GM19452 (cell line): ENCODE data around the gene ZBTB18.
"Not testable (repeated sequence)": the region's sequence is repeated elsewhere in the genome, so short reads cannot be mapped to it uniquely, and the experiment has no call there.

Source experiments
- ATAC-seq: cut with Tn5 transposase; IDR thresholded peaks from one replicate; pipeline ENCODE4 v1.9.1; 2021; ENCODE audit not compliant: unreplicated experiment

ZBTB18 gene

DNA sequence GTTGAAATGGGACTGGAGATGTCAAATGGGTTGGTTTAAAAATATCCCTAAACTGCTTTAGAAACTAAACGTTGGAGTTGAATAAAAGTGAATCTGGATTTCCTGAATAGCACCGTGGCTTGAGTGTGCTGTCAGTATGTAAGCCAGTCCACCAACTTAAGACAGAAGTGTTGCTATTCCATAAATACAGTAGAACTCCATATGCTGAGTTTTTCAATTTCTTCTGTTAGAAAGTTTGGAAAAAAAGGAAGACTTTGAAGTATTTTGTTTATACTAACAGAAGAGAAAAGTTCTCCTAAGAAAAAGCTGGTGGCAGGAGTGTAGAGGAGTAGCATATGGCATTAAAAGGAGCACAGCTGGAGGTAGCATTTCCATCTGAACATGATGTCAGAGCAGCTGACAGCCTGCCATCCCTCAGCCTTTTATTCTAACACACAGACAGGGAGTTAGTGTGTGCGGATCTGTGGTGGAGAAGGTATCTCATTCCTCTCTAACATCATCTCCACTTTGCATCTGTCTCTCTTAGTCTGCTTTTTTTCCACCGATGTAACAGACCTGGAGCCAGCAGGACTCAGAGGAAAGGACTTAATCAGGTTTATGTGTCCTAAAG, at the start of gene ZBTB18:
Gene ZBTB18 (plus strand): TSS at position 449 of the 610 bp plus-strand sequence. CDS start 149 bp downstream, at position 598.
- no peak for ATAC-seq

DNA sequence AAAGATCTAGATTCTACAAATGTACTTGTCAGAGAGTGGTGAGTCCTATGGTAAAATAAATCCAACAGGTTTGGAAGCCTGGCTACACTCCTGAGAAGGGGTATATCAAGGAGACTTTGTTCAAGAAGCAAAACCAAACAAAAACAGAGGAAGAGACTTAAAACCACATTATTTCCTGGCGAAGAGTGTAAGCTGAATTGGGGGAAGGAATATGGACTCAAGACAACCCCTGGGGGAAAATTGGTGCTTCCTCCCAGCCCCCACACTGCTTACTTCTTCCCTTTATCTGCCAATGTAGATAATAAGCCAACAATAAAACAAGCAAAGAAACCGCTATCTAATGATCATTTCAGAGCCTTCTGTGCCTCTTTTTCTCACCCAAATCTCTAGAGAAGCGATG, 48.4 kb upstream of the ZBTB18 start:
- no peak for ATAC-seq

GRCh38 chr1:244005455-244005854, 45.6 kb upstream of the ZBTB18 start:
- ATAC-seq, result no peak

- no peak for ATAC-seq
Measured at GRCh38 chr1:244006381-244006901, 44.6 kb upstream of the ZBTB18 start.

- no peak for ATAC-seq
Measured at GRCh38 chr1:244006961-244007360, 44.1 kb upstream of the ZBTB18 start.

GRCh38 chr1:244010191-244010590, 40.9 kb upstream of the ZBTB18 start:
- no peak for ATAC-seq

DNA sequence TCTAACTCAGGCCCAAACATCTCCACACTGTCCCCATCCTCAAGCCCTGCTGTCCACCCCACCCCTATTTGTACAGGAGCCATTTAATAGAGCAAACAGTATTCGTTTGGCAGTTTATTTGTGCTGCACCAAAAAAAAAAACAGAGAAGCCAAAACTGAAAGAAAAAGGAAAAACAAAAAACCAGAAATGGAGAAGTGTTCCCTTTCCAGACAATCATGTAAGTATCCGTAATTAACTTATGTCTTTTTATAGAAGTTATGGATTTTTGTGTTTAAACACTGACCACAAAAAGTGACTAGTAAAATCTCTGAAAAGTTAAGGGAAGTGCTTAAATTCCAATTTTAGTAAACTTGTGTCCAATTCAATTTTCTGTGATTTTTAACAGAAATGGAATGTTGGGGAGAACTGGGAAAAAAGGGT, 40.4 kb upstream of the ZBTB18 start:
- no peak for ATAC-seq

GRCh38 chr1:244011271-244011670, 39.8 kb upstream of the ZBTB18 start:
- no peak for ATAC-seq

- ATAC-seq, result no peak
Measured at GRCh38 chr1:244011786-244012185, 39.3 kb upstream of the ZBTB18 start.

DNA sequence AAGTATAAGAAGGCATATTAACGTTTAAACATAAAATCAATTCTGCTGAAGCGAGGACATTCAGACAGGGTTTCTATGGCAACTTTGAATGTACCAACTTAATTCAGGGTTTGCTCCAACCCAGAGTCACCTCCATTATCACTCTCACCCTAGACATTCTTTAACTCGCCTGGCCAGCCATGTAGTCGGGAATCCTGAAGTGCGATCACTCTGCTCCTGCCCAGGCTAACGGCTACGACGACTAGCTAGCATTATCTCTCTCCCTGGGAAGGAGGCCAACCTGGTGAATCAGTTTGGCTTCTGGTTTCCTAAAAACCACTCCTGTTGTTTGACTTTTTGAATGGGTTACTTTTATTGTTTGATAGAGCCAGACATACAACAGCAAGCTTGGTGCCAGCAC, 38.9 kb upstream of the ZBTB18 start:
- ATAC-seq, result no peak

- ATAC-seq, result no peak
Measured at GRCh38 chr1:244013100-244013499, 38.0 kb upstream of the ZBTB18 start.

GRCh38 chr1:244014862-244015261, 36.2 kb upstream of the ZBTB18 start:
- ATAC-seq, result not testable (repeated sequence)

GRCh38 chr1:244019982-244020485, 31.0 kb upstream of the ZBTB18 start:
- ATAC-seq, result no peak

GRCh38 chr1:244021427-244021826, 29.7 kb upstream of the ZBTB18 start:
- ATAC-seq, result no peak

DNA sequence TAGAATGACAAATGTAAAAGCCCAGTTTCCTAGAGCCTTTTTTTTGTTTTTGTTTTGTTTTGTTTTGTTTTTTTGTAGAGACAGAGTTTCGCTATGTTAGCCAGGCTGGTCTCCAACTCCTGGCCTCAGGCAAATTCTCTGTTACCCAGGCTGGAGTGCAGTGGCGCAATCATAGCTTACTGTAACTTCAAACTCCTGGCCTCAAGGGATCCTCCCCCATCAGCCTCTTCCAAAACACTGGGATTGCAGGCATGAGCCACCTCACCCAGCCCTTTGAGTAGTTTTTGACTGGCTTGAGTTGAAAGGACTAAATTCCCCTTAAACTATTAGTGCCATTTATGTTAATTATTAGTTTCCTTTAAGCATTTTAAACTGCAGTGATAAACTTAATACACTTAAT, 28.8 kb upstream of the ZBTB18 start:
- no peak for ATAC-seq

DNA sequence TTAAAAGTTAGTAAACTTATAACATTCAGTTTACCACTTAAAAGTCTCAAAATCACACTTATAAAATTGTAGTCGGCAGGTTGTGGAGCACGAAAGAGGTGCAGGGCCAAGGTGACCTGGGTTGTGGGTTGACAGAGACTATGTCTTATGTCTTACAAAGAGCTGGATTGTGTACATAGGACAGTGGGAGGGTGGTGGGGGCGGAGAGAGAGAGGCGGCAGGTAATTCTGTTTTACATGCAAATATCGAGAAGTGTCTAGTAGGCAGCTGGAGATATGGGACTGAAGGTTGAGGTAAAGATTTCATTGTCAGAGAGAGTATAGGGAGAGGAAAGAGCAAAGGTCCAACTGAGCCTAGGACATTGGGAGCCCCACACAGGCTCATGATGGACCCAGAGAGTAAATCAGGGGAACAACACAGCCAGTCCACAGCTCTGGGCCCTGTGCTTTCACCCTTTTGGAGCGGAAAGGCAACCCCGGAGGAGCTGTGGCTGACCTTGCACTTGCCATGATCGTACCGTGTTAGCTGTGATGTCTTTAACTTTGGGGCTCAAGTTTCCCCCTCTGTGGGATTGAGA, 28.1 kb upstream of the ZBTB18 start:
- no peak for ATAC-seq

DNA sequence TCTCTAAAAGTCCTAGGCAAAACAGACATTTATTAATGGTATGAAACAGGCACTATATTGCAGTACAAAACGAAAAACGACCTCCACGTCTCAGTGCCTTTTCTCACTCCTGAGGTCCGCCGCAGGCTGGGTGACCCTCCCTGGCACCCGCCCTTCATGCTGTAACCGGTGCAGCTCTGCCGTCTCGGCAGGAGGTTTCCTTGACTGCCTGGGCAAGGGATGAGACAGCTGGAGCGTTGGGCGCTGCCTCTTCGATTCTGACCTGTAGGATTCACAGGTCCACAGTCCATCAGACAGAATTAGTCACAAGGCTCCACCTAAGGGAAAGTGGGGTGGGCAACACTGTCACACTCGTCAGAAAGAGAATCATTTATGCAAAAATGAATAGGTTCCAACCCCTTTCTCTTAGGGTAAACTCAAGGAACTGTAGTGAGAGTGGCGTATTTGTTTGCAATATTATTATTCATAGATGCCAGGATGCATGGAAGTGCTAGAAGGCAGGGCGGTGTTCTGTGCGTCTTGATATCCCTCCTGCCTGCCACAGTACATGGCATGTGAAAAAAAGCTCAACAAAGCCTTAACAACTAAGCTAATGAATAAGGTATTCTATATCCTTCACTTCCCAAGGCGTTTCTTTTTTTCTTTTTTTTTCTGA, 23.5 kb upstream of the ZBTB18 start:
- ATAC-seq, result no peak

GRCh38 chr1:244028701-244029100, 22.4 kb upstream of the ZBTB18 start:
- no peak for ATAC-seq

DNA sequence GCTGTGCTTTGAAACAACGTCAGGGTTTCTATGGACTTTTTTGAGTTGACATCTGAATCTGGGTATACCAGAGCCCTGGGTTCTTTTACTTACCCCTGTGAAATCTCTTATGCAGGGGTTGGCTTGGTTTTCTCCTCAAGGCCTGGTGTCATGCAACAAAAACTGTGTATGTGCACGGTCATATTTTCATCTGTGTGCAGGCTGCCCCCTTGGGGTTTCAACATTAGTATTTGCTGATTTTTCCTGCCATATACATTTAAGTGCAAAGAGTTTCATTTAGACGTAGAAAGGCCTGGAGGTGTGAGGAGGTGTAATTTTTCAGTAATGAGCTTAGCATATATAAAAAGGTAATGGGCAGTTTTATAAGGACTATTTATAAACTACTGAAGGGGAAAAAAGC, 22.0 kb upstream of the ZBTB18 start:
- ATAC-seq, result no peak

- ATAC-seq, result no peak
Measured at GRCh38 chr1:244030481-244031040, 20.5 kb upstream of the ZBTB18 start.

DNA sequence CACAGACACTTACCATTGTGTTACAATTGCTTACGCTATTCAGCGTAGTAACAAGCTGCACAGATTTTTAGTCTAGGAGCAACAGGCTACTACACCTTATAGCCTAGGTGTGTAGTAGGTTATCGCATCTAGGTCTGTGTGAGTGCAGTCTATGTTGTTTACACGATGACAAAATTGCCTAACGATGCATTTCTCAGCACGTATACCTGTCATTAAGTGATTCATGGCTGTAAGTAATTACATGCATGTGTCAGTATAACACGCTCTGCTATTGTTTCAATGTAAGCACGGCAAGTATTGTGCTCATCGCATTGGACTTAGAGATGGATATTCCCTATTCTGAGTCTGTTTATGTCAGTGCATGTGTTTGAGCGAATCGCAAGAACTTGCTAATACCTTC, 15.7 kb upstream of the ZBTB18 start:
- no peak for ATAC-seq

DNA sequence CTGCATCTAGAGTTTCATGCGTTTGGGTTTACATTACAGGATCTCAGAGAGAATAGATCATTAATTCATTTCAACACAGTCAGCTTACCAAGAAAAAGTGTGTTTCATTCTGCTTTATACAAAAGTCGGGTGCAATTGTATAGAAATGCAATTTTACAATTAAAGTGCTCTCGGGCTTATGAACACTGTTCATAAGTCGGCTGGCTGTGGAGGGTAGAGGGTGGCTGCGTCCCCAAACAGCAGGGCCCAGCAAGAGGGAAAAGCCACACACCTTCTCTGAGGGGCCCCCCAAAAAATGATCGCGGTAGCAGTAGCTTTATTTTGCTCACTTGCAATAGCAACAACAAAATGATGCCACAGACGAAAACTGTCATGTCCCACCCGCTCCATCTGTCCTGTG, 13.8 kb upstream of the ZBTB18 start:
- ATAC-seq, result no peak
